K562 (cell line): ENCODE results near the gene RARRES1. TPM values are rescaled to one million over a fixed set of nuclear protein-coding genes. Genes with fewer than 3 reads are reported as not detected.

Source experiments
- BRD4 ChIP-seq: fragments of 200-600 bp; sonication (generic); IDR thresholded peaks from 2 replicates; pipeline ENCODE4 v1.6.1; 2017; ENCODE audit warnings: inconsistent platforms
- CHD7 ChIP-seq: fragments of 200-600 bp; sonication (generic); IDR thresholded peaks from one replicate; pipeline ENCODE4 v1.6.1; 2012; ENCODE audit warnings: mild to moderate bottlenecking, low read depth, low read length, inconsistent platforms
- IRF9 ChIP-seq: fragments of 450-650 bp; IDR thresholded peaks from 2 replicates; pipeline ENCODE4 v1.6.1; 2016; ENCODE audit warnings: missing biosample characterization, missing genetic modification characterization
- MAFG ChIP-seq: fragments of 450-650 bp; conservative IDR thresholded peaks from 2 replicates; pipeline ENCODE4 v1.6.1; 2016; ENCODE audit warnings: missing genetic modification characterization, missing compliant biosample characterization
- NUFIP1 ChIP-seq: fragments of 450-650 bp; IDR thresholded peaks from 2 replicates; pipeline ENCODE4 v1.6.1; 2018; ENCODE audit not compliant: partially characterized antibody
- POLR2B ChIP-seq: fragments of 450-650 bp; IDR thresholded peaks from 2 replicates; pipeline ENCODE4 v1.6.1; 2018; ENCODE audit warnings: low read depth; ENCODE audit not compliant: partially characterized antibody
- RAD51 ChIP-seq: fragments of 450-650 bp; IDR thresholded peaks from 2 replicates; pipeline ENCODE4 v1.7.1; 2016; ENCODE audit warnings: low read depth, mild to moderate bottlenecking, borderline replicate concordance
- SRF ChIP-seq, 2 experiments: fragments of 250-450, 450-650 bp in 1 of 2; sonication (Bioruptor Pico) in 1 of 2; sonication (generic) in 1 of 2; formaldehyde crosslinking; IDR thresholded peaks; 2 replicates each; pipeline versions ENCODE4 v1.5.0 to v1.5.1; 2020 to 2022; ENCODE audit warnings: mild to moderate bottlenecking in 1 of 2, missing genetic modification reagents in 1 of 2
- TEAD2 ChIP-seq: fragments of 450-650 bp; IDR thresholded peaks from 2 replicates; pipeline ENCODE4 v1.6.1; 2016; ENCODE audit warnings: missing genetic modification characterization, control low read depth, missing compliant biosample characterization
- XRCC4 ChIP-seq: IDR thresholded peaks from one replicate; pipeline ENCODE4 v1.6.1; 2011; ENCODE audit not compliant: insufficient read depth, insufficient read length; ENCODE audit errors: extremely low read depth
- YY1 ChIP-seq, 3 experiments: IDR thresholded peaks; 2 replicates each; pipeline ENCODE4 v1.6.1; 2011; ENCODE audit warnings: low read length in 2 of 3, mild to moderate bottlenecking in 2 of 3, moderate library complexity in 2 of 3, borderline replicate concordance in 1 of 3, control low read depth in 1 of 3, low read depth in 1 of 3; ENCODE audit not compliant: insufficient read depth in 3 of 3, insufficient replicate concordance in 2 of 3, control insufficient read depth in 1 of 3, insufficient read length in 1 of 3; ENCODE audit errors: extremely low read depth in 1 of 3
- ZNF134 ChIP-seq: fragments of 250-450 bp; sonication (Bioruptor Pico); conservative IDR thresholded peaks from 2 replicates; pipeline ENCODE4 v1.4.0; 2020
- ZNF239 ChIP-seq: fragments of 250-450 bp; sonication (Bioruptor Pico); IDR thresholded peaks from 2 replicates; pipeline ENCODE4 v1.4.0; 2020; ENCODE audit warnings: mild to moderate bottlenecking
- ZNF780A ChIP-seq: fragments of 250-450 bp; sonication (Bioruptor Pico); IDR thresholded peaks from 2 replicates; pipeline ENCODE4 v1.5.0; 2021; ENCODE audit warnings: mild to moderate bottlenecking
- polyA plus RNA-seq, 8 experiments: library from polyadenylated mRNA; depleted of rRNA in 4 of 8; stranded (reverse) in 5 of 8; unstranded in 3 of 8; fragments of >200 nt; fragmentation: Nextera tagmentation in 2 of 8; fragmentation: Illumina TruSeq in 1 of 8; extraction: Ambion mirVana in 2 of 8; extraction: Trizol in 1 of 8; gene quantifications; 2 replicates each; pipeline versions ENCODE4 v1.2.1 to v1.2.3, GENCODE V29; 2011 to 2014; ENCODE audit warnings: inconsistent platforms in 1 of 8, missing spikeins in 1 of 8
- total RNA-seq, 7 experiments: library from RNA; depleted of rRNA in 6 of 7; stranded (reverse); fragments of >200 nt in 6 of 7; fragmentation: Illumina TruSeq in 2 of 7; extraction: Trizol in 2 of 7; gene quantifications; 2 replicates each; pipeline versions ENCODE4 v1.2.1 to v1.2.3, GENCODE V29; 2011 to 2021; ENCODE audit warnings: low replicate concordance in 1 of 7

The RARRES1 gene
- total and polyA plus RNA-seq, 9 of the 15 experiments (the other 6 are each of a cell fraction or from before 2014, with no cell fraction given): not detected

- TF ChIP-seq ZNF239 (CRISPR knock-in tag): no peak
- TF ChIP-seq XRCC4: no peak
- TF ChIP-seq NUFIP1: no peak
- TF ChIP-seq TEAD2: no peak
- no peak for TF ChIP-seq MAFG (tag)
- no peak for TF ChIP-seq IRF9 (tag)
- no peak for TF ChIP-seq SRF (CRISPR knock-in tag; IDR thresholded peaks at IDR 0.05)
- TF ChIP-seq RAD51: peak; percentile 13; the same call in 1 of the 2 replicates
- TF ChIP-seq ZNF780A (CRISPR knock-in tag): no peak
- TF ChIP-seq POLR2B: no peak
- no peak for TF ChIP-seq ZNF134 (CRISPR knock-in tag)
- no peak for TF ChIP-seq BRD4
- no peak for TF ChIP-seq YY1 (IDR thresholded peaks at IDR 0.05; ENCODE audit: borderline replicate concordance in 1 of 3, control insufficient read depth in 1 of 3, extremely low read depth in 1 of 3, insufficient read depth in 3 of 3, insufficient read length in 1 of 3, insufficient replicate concordance in 2 of 3, low read depth in 1 of 3, low read length in 2 of 3)
- no peak for TF ChIP-seq CHD7
Observed at GRCh38 chr3:158678687-158679086, 53.6 kb downstream of the RARRES1 start (continued).
